HG02885 (cell line): Measurements from ENCODE around the gene TARBP1.
"Not testable (repeated sequence)": the region's sequence is repeated elsewhere in the genome, so short reads cannot be mapped to it uniquely, and the experiment has no call there.

ENCODE experiments used
- ATAC-seq: cut with Tn5 transposase; IDR thresholded peaks from one replicate; pipeline ENCODE4 v1.9.1; 2021; ENCODE audit warnings: mild to moderate bottlenecking; ENCODE audit not compliant: unreplicated experiment, poor library complexity

TARBP1 gene

DNA sequence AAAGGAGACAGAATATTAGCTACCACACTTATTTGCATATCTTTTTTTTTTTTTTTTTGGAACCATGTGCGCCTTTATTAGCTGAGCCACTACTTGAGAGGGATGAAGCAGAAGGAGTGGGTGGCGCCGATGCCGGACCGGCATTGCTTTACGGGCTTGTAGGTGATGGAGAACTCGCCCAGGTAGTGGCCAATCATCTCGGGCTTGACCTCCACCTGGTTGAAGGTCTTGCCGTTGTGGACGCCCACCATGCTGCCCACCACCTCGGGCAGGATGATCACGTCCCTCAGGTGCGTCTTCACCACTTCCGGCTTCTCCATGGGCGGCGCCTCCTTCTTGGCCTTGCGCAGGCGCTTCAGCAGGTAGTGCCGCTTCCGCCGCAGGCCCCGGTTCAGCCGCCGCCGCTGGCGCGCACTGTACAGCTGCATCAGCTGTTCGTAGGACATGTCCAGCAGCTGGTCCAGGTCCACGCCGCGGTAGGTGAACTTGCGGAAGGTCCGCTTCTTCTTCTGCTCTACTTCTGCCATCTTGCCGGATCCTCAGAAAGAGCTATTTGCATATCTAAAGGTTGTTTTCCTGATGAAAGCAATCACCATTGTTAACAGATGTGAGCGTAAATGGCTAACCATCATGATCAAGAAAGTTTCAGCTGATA lies 122.2 kb downstream of the TARBP1 start:
- not testable (repeated sequence) for ATAC-seq

DNA sequence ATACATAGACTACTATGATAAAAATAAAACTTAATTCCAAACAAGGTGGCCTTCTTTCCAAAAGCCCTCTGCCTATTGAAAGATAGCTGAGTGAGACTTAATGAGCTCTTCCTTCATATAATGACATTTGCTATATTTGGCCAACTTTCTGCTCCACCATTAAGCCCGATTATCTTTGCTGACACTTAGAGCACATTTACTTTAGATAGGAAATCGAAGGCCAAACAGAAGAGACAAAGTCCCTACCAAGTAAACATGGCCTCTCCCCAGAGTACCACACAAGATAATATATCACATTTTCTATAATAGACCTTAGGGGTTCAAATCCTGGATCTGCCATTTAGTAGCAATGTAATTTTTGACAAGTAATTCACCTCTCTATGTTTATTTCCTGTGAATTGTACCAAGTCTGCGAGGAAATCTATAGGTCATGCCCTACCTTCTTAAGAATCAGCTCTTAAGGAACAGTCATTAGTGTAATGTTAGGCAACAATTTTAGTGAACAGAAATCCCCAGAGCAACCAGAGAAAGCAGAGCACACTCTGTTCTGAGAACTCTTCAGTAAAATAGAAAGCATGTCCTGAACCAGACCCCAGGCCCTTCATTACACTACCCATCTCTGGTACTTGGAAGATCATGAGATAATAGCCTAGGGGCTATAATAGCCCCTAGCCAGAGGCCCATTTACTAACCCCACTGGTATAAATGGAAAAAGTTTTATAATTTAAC lies 123.0 kb downstream of the TARBP1 start:
- ATAC-seq = no peak

DNA sequence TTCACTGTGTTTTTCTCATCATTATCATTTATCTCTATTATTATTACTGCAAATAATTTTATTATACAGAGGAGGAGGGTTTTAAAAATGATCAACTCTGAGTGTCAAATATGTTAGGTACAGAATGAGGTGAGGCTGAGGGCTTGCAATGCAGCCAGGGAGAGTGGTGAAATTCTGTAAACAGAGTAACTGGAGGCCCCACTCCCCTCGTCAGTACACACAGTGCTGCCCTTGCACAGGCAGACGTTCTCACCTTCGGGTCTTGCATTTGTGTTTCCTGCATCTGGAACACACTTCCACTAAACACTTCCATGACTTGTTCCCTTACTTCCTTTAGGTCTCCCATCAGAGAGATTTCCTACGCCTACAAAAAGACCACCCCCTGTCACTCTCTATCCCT lies 130.0 kb downstream of the TARBP1 start:
- ATAC-seq = no peak

DNA sequence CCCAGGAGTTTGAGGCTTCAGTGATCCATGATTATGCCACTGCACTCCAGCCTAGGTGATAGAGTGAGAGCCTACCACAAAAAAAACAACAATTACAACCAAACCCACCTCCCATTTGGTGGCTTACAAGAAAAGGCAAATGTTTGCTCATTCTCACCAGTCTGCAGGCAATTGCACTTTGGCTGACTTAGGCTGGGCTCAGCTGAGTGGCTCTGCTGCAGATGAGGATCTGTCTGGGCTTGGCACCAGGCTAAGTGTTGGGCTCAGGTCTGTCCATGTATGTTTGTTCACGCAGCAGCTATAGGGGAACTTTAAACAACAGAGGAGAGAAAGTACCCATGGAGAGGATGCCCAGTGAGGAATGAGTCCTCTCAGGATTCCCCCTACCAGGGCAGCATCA lies 133.7 kb downstream of the TARBP1 start:
- no peak for ATAC-seq

DNA sequence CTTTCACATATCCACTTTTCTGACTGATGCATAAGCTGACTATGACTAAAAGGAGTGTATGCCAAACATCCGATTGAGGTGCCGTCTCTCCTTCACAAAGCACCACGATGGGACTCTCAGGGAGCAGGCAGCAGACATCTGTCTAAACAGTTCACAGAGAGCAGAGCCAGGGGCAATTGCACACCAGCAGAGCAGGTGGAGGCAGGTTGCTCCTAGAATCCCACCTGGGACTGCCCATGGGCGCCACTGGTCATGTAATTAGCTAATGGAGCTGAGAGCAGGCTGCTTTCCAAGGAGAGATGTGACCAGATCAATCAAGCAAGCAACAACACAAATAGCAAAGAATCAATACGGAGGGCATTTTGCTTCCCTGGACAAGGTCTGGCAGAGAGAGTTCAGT lies 136.2 kb downstream of the TARBP1 start:
- ATAC-seq = no peak
